SJSA1 (cell line): ENCODE results near the gene LYPD6. TPM values are rescaled to one million over a fixed set of nuclear protein-coding genes. Genes with fewer than 3 reads are reported as not detected.
A peak's percentile ranks its signal among the peaks of the same experiment; 100 is the strongest.

ENCODE experiments used
- DNase-seq, 2 experiments: peaks; one replicate each; pipeline ENCODE4 v3.0.0-alpha.2; 2015 to 2020; ENCODE audit warnings: low spot score in 2 of 2, low read depth in 1 of 2
- H3K27ac ChIP-seq: fragments of 250-450 bp; sonication (Bioruptor Pico); 2 replicates; pipeline ENCODE4 v1.5.1; 2020; ENCODE audit warnings: mild to moderate bottlenecking, moderate library complexity
- H3K27me3 ChIP-seq: fragments of 250-450 bp; sonication (Bioruptor Pico); replicated peaks from 2 replicates; pipeline ENCODE4 v1.5.1; 2020; ENCODE audit warnings: mild to moderate bottlenecking, moderate library complexity
- H3K36me3 ChIP-seq: fragments of 250-450 bp; sonication (Bioruptor Pico); 2 replicates; pipeline ENCODE4 v1.5.1; 2020; ENCODE audit warnings: mild to moderate bottlenecking
- H3K4me1 ChIP-seq: fragments of 250-450 bp; sonication (Bioruptor Pico); replicated peaks from 2 replicates; pipeline ENCODE4 v1.6.1; 2021; ENCODE audit warnings: mild to moderate bottlenecking
- H3K4me3 ChIP-seq: fragments of 250-450 bp; sonication (Bioruptor Pico); 2 replicates; pipeline ENCODE4 v1.5.1; 2020; ENCODE audit warnings: mild to moderate bottlenecking
- H3K9me3 ChIP-seq: fragments of 250-450 bp; sonication (Bioruptor Pico); replicated peaks from 2 replicates; pipeline ENCODE4 v1.5.1; 2020; ENCODE audit warnings: mild to moderate bottlenecking
- total RNA-seq: library from RNA; depleted of rRNA; stranded (reverse); fragments of >200 nt; shearing (Covaris generic); gene quantifications from 2 replicates; pipeline ENCODE4 v1.2.3, GENCODE V29; 2014

LYPD6 gene
- total RNA-seq, 1 experiment from 2014 or later: 15.0 TPM

DNA sequence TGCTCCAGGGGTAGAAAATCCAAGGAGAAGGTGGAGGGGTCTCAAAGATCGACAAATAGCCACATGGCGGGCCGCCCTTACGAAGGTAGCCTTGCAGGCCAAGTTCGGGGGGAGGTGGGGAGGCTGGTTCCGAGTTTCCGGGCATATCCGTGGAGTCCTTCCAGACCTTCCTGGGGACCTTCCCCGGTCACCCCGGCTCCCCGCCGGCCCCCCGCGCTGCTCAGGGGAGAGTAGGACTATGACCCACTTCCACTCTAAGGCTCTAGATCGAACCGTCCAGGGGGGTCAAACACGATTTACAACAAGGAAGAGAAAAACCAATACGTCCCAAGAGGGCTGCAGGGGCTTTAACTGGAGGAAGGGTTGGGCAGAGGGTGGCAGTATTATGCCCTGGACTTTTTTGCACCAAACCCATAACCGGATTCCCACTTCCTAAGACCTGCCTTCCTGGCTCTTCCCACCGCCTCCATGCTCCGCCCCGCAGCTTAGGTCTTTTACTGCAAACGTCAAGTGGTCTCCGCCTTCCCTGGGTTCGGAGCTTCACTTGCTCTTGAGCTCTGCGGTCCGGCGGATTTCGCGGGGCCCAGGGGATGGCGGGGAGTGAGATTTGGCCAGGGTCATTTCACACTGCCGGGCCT, 779 bp upstream of the LYPD6 start:
- H3K9me3 ChIP-seq: 0 out of 2 replicates have a peak, but pooled peaks cover 3% of the 10 kb centered on the region
- H3K4me3 ChIP-seq: peak overlapping the region; percentile 97
- peaks cover 7% of the 10 kb centered on the region for H3K36me3 ChIP-seq
- H3K4me1 ChIP-seq: peaks cover 17% of the 10 kb centered on the region
- no peak overlapping the region for H3K27ac ChIP-seq
- DNase-seq: peak in 1 of 2 experiments; percentile 70
- H3K27me3 ChIP-seq: no peaks in the 10 kb centered on the region

DNA sequence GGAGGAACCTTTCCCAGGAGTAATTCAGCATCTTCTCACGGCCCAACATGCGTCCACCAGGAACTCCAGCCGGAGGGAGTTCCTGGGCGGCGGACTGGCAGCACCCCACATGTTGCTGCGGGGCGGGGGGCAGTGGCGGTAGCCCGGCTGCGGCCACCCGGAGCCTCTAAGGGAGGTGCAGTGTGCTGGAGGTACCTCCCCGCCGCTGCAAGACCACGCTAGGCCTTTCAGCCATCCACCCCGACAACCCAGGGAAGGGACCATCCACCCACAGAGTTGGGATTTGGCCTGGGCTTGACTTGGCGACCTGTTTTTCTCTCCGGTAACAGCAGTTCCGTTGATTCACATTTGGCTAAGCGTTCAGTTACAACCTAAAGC, 625 bp downstream of the LYPD6 start:
- Histone ChIP-seq H3K27me3 (no peaks in the 10 kb centered on the region), H3K36me3 (peaks cover 7% of the 10 kb centered on the region), H3K27ac (peak overlapping the region; percentile 40; the same call in 1 of the 2 replicates), H3K4me3 (peak overlapping the region; percentile 97), H3K9me3 (0 out of 2 replicates have a peak, but pooled peaks cover 3% of the 10 kb centered on the region), H3K4me1 (peaks cover 17% of the 10 kb centered on the region)
- no peak for DNase-seq

DNA sequence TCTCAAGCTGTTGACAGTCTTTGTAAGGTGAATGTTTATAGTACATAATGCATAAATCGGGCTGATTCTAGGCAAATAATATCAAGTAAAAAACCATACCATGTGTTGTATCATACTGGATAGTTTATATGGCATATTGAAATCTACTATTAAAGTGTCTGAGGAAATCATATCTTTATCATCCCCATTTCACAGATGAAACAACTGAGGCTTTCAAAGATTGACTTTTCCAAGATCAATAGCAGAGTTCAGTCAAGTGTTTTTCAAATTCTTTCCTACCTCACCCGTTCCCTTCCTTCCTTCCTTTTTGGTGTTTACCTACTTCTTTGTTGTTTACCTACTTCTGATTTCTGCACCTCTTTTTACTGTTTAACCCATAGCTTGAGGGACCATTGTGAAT, 2.0 kb downstream of the LYPD6 start:
- Histone ChIP-seq H3K4me3 (no peak overlapping the region), H3K27me3 (no peaks in the 10 kb centered on the region), H3K9me3 (0 out of 2 replicates have a peak, but pooled peaks cover 3% of the 10 kb centered on the region), H3K36me3 (peaks cover 7% of the 10 kb centered on the region), H3K27ac (no peak overlapping the region), H3K4me1 (peaks cover 17% of the 10 kb centered on the region)
- no peak for DNase-seq

DNA sequence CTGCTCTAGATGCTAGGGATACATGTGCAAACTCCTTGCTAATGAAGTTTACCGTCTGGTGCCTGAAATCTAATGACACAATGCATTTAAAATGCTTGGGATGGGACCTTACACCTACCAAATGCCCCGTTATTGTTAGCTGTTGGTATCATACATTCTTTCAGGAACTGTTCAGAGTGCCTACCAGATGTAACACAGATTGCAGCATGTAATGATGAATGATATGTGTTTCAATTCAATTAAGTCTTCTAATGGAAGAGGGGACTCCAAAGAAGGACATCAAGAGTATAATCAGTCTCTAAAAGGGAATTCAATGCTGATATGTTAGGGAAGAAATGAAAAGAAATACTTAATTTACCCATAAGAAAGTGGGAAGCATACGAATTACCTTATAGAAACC, 3.2 kb downstream of the LYPD6 start:
- no peak for DNase-seq
- Histone ChIP-seq H3K36me3 (peaks cover 7% of the 10 kb centered on the region), H3K27ac (no peak overlapping the region), H3K4me1 (peaks cover 17% of the 10 kb centered on the region), H3K9me3 (0 out of 2 replicates have a peak, but pooled peaks cover 3% of the 10 kb centered on the region), H3K27me3 (no peaks in the 10 kb centered on the region), H3K4me3 (no peak overlapping the region)

DNA sequence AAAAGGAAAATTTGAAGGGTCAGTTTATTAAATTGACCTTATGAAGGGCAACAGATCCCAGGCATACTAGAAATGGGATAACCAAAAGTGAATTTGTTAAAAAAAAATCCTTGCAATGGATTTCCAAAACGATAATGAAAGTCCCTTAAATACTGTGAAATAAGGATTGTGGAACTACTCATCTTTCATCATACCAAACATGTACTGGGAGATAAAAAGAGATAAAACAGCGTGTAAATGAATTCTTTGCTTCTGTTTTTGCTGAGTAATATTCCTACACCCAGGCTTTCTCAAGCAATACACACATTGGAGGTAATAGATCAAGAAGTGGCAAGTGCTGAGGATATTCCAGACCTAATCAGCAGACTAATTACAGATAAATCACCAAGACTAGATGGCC, 3.8 kb downstream of the LYPD6 start:
- Histone ChIP-seq H3K27me3 (no peaks in the 10 kb centered on the region), H3K4me3 (no peak overlapping the region), H3K27ac (no peak overlapping the region), H3K4me1 (peaks cover 17% of the 10 kb centered on the region), H3K36me3 (peaks cover 7% of the 10 kb centered on the region), H3K9me3 (0 out of 2 replicates have a peak, but pooled peaks cover 3% of the 10 kb centered on the region)
- no peak for DNase-seq

DNA sequence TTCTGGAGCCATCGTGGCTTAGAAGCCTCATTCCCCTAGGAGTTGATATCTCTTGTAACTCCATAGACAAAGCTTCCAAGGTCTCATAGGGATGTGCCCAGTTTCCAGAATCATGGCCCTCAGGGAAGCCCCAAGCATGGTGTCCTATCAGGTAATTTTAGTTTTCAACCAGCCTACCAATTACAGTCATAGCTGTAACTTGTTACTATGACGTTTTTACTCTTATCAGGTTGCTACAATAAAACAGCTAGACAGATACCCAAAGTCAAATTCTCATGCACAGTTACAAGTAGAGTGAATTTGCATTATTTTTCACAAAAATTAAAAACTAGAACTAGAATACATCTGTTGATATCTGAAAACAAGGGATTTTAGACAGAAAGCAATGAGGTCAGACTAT, 8.9 kb downstream of the LYPD6 start:
- 0 out of 2 replicates have a peak, but pooled peaks cover 2% of the 10 kb centered on the region for H3K4me1 ChIP-seq
- H3K36me3 ChIP-seq: no peaks in the 10 kb centered on the region; the same call in 1 of the 2 replicates
- no peaks in the 10 kb centered on the region for H3K9me3 ChIP-seq
- no peak overlapping the region for H3K27ac ChIP-seq
- H3K4me3 ChIP-seq: no peak overlapping the region
- H3K27me3 ChIP-seq: no peaks in the 10 kb centered on the region
- DNase-seq: no peak

DNA sequence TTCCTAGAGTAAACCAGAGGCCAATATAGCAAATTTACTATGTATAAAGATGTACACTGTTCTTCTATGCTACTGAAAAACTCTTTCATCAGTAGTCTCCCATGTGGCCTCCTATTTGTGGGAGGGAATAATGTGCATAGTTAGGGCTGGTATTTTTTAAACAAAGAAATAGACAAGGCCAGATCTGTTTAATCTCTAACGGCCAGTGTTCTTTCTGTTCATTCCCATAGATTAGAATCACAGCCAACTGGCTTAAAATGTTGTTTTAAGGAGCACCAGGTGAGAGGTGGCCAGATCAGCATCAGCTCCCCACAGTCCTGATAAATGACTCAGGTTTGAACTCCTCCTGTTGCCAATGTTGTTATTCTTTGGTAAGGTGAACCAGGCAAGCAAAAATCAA, 12.1 kb downstream of the LYPD6 start:
- Histone ChIP-seq H3K36me3 (no peaks in the 10 kb centered on the region; the same call in 1 of the 2 replicates), H3K4me3 (no peak overlapping the region), H3K27ac (no peak overlapping the region), H3K27me3 (no peaks in the 10 kb centered on the region), H3K4me1 (0 out of 2 replicates have a peak, but pooled peaks cover 2% of the 10 kb centered on the region), H3K9me3 (no peaks in the 10 kb centered on the region)
- no peak for DNase-seq

DNA sequence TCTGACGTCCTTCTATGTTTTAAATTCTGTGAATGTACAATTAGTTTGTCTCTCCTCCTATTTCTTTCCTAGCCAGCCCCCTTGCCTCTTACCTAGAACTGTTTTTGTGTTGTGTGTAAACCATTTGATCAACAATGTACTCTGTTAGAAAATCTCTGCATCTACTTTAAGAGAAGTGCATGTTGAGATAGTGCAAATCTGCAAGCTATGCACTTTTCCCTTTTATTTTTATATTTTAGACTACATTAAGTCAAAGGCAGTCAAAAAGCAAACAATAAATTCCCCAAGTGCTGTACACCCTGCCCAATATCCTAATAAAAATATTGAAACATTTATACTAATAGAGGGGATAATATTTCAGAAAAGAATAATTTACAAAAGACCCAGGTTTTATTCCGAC, 13.7 kb downstream of the LYPD6 start:
- no peak overlapping the region for H3K27ac ChIP-seq
- H3K4me1 ChIP-seq: 0 out of 2 replicates have a peak, but pooled peaks cover 2% of the 10 kb centered on the region
- no peak overlapping the region for H3K4me3 ChIP-seq
- no peaks in the 10 kb centered on the region for H3K9me3 ChIP-seq
- H3K27me3 ChIP-seq: no peaks in the 10 kb centered on the region
- DNase-seq: no peak
- no peaks in the 10 kb centered on the region; the same call in 1 of the 2 replicates for H3K36me3 ChIP-seq

DNA sequence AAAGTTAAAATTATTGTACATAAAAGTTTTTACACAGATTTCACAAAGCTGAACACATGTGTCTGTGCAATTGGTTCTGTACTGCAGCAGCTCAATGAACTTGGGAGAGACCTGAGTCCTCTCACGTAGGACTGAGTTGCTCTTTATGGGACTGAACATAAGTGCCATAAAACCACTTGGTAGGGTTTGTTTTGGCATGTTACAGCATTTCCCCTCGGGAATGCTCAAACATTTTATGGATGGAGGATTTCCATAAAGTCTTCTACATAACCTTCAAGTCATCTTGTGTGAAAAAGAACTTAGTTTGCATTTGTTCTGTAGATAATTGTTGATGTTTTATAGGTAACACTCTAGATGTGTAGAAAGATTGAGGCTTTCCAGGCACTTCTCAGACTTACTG, 15.9 kb downstream of the LYPD6 start:
- H3K36me3 ChIP-seq: no peaks in the 10 kb centered on the region; the same call in 1 of the 2 replicates
- H3K27me3 ChIP-seq: no peaks in the 10 kb centered on the region
- no peak overlapping the region for H3K4me3 ChIP-seq

DNA sequence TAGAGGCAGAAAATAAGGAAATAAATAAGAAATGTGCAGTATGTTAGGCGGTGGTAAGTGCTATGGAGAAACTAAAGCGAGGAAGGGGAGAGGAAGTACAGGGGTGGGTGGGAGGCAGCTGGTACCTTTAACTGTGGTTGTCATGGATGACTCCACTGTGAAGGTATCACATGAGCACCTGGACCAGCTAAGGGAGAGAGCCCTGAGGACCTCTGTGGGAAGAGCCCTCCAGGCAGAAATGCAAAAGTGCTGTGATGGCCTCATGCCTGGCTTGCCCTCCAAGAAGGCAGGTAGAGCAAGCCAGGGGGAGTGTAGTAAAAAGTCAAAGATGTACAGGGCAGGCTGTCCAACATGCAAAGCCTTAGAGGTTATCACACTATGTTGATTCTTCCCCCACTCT, 17.9 kb downstream of the LYPD6 start:
- H3K27ac ChIP-seq: no peak overlapping the region
- H3K36me3 ChIP-seq: no peaks in the 10 kb centered on the region
- no peaks in the 10 kb centered on the region for H3K4me1 ChIP-seq
- H3K4me3 ChIP-seq: no peak overlapping the region
- no peak for DNase-seq
- H3K27me3 ChIP-seq: no peaks in the 10 kb centered on the region
- H3K9me3 ChIP-seq: no peaks in the 10 kb centered on the region

More for the DNA sequence above, 15.9 kb downstream of the LYPD6 start:
- DNase-seq: no peak
- Histone ChIP-seq H3K4me1 (0 out of 2 replicates have a peak, but pooled peaks cover 2% of the 10 kb centered on the region), H3K27ac (no peak overlapping the region), H3K9me3 (no peaks in the 10 kb centered on the region)

DNA sequence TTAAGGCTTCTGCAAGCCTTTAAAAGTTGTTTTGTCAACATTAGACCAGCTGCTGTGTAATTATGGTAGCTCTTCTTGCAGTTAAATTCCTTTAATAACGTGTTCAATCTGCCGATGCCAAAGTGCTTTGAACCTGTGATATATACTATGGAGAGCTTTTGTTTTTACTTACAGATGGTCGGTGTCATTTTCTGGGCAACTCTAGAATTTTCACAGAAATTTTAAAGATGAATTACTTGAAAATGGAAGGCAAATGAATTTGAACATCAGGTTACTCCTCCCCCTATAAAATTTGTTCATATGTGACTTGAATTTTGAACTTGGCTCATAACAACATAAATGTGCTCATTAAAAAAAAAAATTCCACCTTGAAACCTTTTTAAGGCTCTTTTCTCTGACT, 23.0 kb downstream of the LYPD6 start:
- Histone ChIP-seq H3K4me1 (no peaks in the 10 kb centered on the region), H3K4me3 (no peak overlapping the region), H3K27ac (no peak overlapping the region), H3K36me3 (no peaks in the 10 kb centered on the region), H3K9me3 (no peaks in the 10 kb centered on the region), H3K27me3 (no peaks in the 10 kb centered on the region)
- no peak for DNase-seq

DNA sequence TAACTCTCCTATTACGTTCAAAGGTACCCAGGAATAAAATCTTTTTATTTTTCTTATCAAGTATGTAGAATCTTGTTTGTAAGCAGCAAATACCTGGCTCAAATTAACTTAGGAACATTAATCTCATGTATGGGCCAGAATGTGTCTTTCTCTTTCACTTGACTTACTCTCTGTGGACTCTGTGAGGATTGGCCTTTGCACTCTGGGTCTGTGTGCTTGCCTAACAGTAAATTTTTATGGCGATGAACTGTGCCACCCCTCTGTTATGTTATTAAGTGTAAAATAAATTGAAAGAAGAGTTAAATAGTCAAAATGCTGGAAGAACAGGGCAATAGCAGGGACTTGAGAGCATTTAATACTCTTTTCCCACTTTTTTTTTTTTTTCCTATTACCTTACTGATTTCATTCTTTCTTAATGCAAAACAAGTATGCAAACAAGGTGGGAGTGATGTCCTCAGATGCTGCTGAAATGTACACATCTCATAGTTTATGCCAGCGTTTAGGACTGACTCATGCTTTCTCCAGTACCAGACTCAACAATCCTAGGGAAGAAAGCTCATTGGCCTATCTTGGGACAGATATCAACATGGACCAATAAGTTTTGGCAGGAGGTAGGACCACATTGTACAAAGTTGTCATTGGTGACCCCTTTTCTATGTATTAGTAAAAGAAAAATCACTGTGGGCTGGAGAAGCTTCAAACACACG, 25.5 kb downstream of the LYPD6 start:
- no peak overlapping the region for H3K4me3 ChIP-seq
- peaks cover 6% of the 10 kb centered on the region for H3K4me1 ChIP-seq
- H3K9me3 ChIP-seq: no peaks in the 10 kb centered on the region
- no peak for DNase-seq
- H3K36me3 ChIP-seq: no peaks in the 10 kb centered on the region
- no peak overlapping the region for H3K27ac ChIP-seq
- no peaks in the 10 kb centered on the region for H3K27me3 ChIP-seq

DNA sequence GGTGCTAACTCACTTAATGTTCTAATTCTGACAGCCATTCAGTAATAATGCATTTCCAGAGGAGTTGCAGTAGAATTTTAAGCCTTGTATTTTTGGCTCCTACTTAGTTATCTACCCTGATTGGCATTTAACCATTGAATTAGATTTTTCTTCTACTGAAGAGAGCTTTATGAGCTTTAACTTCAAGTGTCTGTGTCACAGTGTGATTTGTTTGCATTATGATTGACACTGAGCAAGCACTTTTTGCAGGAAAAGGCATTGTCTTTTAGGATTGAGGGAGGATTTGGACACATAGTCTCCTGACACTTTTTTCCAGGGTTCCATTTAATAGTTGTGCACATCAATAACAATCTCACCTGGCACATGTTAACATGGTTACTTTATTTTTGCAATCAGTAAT, 26.7 kb downstream of the LYPD6 start:
- H3K9me3 ChIP-seq: no peaks in the 10 kb centered on the region
- no peaks in the 10 kb centered on the region for H3K36me3 ChIP-seq
- H3K4me3 ChIP-seq: no peak overlapping the region
- no peak overlapping the region for H3K27ac ChIP-seq
- H3K27me3 ChIP-seq: no peaks in the 10 kb centered on the region
- DNase-seq: no peak
- H3K4me1 ChIP-seq: peaks cover 6% of the 10 kb centered on the region

DNA sequence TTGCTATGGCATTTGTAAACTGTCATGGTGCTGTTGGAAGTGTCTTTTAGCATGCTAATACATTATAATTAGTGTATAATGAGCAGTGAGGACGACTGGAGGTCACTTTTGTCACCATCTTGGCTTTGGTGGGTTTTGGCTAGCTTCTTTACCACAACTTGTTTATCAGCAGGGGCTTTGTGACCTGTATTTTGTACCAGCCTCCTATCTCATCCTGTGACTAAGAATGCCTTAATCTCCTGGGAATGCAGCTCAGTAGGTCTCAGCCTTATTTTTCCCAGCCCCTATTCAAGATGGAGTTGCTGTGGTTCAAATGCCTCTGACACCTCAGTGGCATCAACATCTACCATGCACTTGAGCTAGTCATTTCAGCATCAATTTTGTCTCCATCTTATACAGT, 29.7 kb downstream of the LYPD6 start:
- Histone ChIP-seq H3K27ac (no peak overlapping the region), H3K9me3 (no peaks in the 10 kb centered on the region), H3K4me1 (peaks cover 6% of the 10 kb centered on the region), H3K36me3 (no peaks in the 10 kb centered on the region), H3K27me3 (no peaks in the 10 kb centered on the region), H3K4me3 (no peak overlapping the region)
- no peak for DNase-seq
